ENCODE measurements around the gene EPB41L2.

DNA sequence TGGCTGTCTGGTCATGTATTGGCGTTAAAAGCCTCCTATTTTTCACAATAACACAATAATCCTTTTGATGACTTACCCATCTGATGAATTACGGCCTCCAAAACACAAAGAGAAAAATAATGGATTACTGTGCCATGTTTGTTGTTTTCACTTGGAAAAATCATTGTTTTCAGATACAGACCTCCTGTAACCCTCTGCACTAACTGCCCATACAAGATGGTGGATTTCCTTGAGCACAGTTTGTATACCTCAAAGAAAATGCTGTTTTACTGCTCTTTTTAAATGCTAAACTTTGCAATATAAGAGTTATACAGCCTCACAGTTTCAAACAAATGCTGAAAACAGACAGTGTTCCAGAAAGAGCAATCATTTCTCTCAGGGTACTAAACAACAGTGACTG is 174.8 kb downstream of the EPB41L2 start:
- no peak for TF ChIP-seq YY1 (IDR thresholded peaks at IDR 0.05; ENCODE audit: extremely low read depth, insufficient replicate concordance, low read depth, low read length)
- TF ChIP-seq, protein P1, sequence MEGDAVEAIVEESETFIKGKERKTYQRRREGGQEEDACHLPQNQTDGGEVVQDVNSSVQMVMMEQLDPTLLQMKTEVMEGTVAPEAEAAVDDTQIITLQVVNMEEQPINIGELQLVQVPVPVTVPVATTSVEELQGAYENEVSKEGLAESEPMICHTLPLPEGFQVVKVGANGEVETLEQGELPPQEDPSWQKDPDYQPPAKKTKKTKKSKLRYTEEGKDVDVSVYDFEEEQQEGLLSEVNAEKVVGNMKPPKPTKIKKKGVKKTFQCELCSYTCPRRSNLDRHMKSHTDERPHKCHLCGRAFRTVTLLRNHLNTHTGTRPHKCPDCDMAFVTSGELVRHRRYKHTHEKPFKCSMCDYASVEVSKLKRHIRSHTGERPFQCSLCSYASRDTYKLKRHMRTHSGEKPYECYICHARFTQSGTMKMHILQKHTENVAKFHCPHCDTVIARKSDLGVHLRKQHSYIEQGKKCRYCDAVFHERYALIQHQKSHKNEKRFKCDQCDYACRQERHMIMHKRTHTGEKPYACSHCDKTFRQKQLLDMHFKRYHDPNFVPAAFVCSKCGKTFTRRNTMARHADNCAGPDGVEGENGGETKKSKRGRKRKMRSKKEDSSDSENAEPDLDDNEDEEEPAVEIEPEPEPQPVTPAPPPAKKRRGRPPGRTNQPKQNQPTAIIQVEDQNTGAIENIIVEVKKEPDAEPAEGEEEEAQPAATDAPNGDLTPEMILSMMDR (IDR thresholded peaks at IDR 0.05 in 2 of 3, conservative IDR thresholded peaks at IDR 0.05 in 1 of 3; ENCODE audit: borderline replicate concordance in 1 of 3, insufficient read depth in 1 of 3, low read depth in 2 of 3, low read length in 2 of 3), result no peak
- no peak for TF ChIP-seq JUND (IDR thresholded peaks at IDR 0.05)
- TF ChIP-seq POLR2AphosphoS5 (IDR thresholded peaks at IDR 0.05; ENCODE audit: low read depth, low read length), result no peak
- TF ChIP-seq, protein P2, sequence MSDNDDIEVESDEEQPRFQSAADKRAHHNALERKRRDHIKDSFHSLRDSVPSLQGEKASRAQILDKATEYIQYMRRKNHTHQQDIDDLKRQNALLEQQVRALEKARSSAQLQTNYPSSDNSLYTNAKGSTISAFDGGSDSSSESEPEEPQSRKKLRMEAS (IDR thresholded peaks at IDR 0.05), result no peak
